HPDE6-E6E7 (cell line): Measurements from ENCODE around the gene LAMP1.
A peak's percentile ranks its signal among the peaks of the same experiment; 100 is the strongest.
"Not testable (repeated sequence)": the region's sequence is repeated elsewhere in the genome, so short reads cannot be mapped to it uniquely, and the experiment has no call there.

Source experiments
- DNase-seq: peaks from one replicate; pipeline ENCODE4 v3.0.0; 2011; ENCODE audit warnings: missing footprints; ENCODE audit errors: extremely low spot score

Gene LAMP1

DNA sequence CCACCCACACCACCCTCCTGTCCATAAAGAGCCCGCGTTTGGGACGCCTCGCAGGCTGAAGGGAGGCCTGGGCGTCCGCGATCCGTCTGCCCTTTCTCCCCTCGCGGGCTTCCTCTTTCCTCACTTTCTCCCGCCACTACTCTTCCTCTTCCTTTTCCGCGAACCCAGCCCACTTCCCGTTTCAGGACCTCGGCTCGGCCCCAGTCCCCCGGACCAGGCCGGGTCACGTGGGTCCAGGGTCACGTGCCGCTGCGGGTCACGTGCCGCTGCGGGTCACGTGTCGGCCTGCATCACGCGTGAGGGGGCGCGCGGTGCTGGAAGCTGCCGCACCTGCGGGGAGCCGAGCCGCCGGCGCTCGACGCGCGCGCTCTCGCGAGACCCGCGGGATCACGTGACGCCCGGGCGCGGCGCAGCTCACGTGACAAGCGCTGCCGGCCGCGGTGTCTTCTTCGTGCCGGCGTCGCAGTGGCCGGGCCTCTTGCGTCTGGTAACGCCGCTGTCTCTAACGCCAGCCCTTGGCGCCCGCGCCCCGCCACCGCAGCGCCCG lies at the start of gene LAMP1:
Gene LAMP1, plus strand, starts transcription at position 417 of the 547 bp plus-strand sequence. CDS start 196 bp downstream, outside the sequence.
- DNase-seq, result peak; percentile 91

- no peak for DNase-seq
Measured at GRCh38 chr13:113252516-113253095, 44.4 kb upstream of the LAMP1 start.

DNA sequence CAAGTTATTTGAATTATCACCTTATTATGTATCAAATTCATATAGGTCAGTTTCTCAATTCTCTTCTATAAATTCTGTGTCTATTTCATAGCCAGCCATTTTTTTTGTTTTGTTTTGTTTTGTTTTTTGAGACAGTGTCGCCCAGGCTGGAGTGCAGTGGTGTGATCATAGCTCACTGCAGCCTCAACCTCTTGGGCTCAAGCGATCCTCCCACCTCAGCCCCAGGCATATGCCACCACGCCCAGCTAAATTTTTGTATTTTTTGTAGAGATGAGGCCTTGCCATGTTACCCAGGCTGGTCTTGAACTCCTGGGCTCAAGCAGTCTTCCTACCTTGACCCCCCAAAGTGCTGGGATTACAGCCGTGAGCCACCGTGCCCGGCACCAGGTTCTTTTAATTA lies 39.1 kb upstream of the LAMP1 start:
- DNase-seq, result not testable (repeated sequence)

DNA sequence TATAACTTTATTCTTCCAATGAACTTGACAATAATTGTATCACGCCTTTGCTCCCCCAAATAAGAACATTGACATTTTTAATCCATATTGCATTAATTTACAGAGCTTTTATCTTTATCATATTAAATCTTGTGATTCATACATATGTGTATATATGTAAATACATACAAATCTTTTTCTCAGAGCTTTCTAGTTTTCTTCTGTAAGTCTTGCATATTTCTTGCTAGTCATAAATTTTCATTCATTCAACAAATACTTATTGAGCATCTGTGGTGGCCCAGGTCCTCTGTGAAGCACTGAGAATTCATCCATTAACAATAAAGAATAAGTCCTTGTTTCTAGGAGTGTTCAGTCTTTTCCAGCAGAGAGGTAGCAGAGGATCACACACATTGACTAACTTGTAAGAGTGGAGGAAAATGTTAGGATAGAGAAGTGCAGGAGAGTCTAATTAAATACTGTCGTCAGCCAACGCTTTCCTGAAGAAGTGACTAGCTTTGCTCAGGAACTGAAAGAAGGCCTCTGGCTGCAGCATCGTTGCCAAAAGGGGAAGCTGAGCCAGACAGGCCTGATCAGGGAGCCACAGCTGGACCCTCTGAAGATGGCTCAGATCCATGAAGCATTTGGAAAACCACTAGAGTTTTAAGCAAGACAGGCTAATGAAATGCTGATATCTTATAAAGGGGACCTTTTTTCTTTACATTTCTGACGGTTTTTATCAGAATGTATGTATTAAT lies 38.6 kb upstream of the LAMP1 start:
- no peak for DNase-seq

- DNase-seq, result no peak
Measured at GRCh38 chr13:113260996-113261395, 36.0 kb upstream of the LAMP1 start.

DNA sequence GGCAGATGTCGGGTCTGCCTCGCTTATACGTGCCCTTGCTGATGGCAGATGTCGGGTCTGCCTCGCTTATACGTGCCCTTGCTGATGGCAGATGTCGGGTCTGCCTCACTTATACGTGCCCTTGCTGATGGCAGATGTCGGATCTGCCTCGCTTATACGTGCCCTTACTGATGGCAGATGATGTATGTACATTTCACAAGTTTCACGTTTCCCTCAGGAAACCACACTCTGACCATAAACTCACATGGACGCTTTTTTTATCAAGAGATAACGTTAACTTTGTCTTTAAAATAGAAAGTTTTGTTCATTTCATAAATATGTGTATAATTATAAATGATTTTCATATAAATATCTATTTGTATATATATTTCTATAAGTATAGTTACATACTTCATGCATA lies 34.0 kb upstream of the LAMP1 start:
- DNase-seq, result not testable (repeated sequence)

GRCh38 chr13:113267642-113268405 lies 29.2 kb upstream of the LAMP1 start:
- DNase-seq, result no peak

DNA sequence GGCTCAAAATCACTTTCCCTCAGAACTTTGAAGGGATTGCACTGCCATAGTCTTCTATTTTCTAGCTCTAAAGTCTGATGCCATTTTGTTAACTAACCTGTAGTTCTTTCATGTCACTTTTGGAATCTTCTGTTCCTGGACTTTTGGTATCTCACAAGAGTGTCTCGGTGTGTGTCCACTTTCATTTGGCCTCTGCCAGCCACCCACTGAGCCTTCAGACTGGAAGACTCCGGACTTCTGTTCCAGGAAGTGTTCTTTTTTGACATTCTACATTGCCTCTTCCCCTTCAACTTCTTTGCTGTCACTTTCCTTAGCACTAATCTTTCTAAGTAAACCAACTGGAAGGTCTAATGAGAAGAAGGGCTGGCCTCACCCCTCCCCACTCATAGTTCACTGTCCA lies 25.0 kb upstream of the LAMP1 start:
- DNase-seq, result no peak

GRCh38 chr13:113272701-113273181 lies 24.3 kb upstream of the LAMP1 start:
- no peak for DNase-seq

DNA sequence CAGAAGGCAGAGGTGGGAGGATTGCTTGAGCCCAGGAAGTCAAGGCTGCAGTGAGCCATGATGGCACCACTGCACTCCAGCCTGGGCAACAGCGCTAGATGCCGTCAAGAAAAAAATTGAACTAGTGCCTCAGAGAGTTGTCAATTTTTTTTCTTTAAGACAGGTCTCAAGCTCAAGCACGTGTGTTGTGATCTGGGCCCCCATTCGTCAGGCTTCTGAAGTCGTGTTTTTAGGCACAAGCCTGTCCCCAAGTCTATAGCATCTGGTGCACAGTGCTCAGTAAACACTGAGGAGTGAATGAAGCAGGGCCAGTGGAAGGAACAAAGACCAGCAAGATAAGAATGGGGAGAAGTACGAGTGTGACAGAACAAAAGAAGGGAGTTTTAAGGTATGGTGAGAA lies 23.7 kb upstream of the LAMP1 start:
- DNase-seq, result no peak

DNA sequence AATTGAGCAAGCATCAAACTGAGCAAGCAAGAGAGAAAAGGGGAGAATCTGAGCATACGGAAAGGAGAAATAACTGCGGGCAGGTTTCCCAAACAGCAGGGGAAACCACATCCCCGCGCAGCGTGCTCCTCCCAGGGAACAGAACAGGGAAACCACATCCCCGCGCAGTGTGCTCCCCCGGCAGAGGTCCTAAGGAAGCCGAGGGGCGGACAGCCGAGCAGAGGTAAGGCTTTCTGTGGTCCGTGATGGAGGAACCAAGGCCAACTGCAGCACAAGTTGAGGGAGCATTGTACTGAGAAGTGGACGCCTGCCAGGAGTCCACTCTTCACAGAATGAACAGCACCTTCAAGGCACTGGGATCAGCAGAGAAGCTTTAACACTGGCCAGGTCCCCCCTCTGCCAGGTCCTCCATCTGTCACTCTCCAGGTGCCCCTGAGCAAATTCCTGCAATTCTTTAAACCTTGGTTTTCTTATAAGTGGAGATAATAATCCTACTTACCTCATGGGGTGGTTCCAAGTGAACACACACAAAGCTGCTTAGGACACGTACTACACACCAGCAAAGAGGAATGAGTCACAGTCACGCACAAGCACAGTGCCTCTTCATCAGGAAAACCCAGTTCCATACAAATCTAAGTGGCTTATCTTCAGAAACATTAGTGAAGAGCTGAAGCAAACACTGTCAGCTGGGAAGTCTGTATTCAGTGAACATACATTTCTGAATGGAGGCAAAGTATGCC lies 23.0 kb upstream of the LAMP1 start:
- DNase-seq, result no peak

DNA sequence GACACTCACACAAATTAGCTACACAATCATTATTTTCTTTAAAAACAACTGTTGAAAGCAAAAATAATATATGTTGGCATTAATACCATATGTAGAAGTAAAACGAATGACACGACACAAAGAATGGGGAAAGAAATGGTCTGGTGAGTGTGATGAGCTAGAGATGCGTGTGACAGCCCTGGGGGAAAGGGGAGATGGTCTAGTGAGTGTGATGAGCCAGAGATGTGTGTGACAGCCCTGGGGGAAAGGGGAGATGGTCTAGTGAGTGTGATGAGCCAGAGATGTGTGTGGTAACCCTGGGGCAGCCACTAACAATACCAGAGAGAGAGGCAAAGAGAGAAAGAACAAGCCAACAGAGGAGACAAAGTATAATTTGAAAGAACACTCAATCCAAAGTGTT lies 22.3 kb upstream of the LAMP1 start:
- no peak for DNase-seq

DNA sequence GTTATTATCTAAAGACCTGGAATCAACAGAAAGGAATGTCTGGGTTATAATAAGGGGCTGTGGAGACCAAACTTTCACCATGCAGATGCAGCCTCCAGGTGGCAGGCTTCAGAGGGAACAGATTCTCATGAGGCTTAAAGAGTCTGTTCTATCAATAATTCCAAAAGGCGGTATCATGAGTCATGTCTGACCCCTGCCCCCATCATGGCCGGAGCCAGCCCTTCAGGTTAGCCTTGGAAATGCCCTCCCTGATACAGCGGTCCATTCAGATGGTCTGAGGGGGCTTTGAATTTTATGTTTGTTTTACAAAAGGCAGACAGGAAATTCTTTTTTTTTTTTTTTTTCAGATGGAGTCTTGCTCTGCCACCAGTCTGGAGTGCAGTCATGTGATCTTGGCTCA lies 21.7 kb upstream of the LAMP1 start:
- peak; percentile 33 for DNase-seq

GRCh38 chr13:113280126-113280525 lies 16.9 kb upstream of the LAMP1 start:
- DNase-seq, result no peak

- DNase-seq, result no peak
Measured at GRCh38 chr13:113283904-113284303, 13.1 kb upstream of the LAMP1 start.

GRCh38 chr13:113288880-113289279 lies 8.2 kb upstream of the LAMP1 start:
- peak; percentile 70 for DNase-seq

- DNase-seq, result no peak
Measured at GRCh38 chr13:113291129-113291528, 5.9 kb upstream of the LAMP1 start.

DNA sequence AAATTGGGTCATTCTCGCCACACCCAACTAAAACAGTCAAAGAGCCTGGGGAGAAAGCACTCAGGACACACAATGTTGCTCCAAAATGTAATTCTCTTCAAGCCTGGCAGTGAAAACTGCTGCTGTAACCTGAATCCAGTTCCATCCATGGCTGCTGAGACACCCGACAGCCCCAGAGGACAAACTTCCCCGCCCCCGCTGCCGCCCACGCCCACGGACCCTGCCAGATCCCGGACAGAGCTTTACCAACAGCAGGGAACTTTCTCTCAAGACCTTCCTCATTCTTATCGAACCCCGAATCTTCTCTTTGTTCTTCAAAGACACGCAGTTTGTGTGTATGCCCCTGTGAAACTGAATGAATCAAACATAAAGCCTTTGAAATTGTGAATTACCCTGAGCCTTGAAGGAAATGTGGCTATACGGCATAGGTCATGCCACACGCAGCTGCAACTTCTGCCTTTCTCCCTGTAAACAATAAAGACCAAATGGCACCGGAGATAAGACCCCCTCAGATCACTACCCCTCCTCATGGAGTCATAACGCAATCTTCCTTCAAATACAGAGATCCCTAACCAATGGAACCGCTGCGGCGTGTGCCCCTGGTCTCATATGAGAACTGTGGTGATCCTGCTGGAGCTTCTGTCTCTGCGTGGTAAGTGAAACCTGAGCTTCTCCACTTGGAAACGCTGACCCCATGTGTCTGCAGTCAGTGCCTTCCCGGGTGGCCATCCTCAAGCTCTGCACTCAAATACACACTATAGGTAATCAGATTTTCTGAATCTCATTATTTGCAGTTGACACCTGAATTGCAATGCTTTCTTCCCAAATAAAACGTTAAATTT lies 4.8 kb upstream of the LAMP1 start:
- DNase-seq, result no peak

DNA sequence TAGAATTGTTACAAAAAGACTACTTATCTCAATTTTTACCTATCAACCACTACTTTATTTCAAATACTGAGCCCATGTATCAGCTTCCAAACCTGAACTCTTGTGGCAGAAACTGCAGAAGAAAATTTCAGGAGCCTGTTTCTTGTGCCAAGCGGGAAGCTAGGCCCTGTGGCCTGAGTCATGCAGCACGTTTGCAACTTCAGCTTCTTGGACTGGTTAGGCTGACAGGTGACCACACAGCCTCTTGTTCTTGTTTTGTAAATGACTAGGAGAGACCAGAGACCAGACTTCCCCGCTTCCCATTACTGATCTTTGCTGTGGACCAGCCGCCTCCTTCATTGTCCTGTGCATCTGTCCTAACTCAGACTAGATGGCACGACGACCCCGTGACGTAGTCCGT lies 3.4 kb upstream of the LAMP1 start:
- no peak for DNase-seq

DNA sequence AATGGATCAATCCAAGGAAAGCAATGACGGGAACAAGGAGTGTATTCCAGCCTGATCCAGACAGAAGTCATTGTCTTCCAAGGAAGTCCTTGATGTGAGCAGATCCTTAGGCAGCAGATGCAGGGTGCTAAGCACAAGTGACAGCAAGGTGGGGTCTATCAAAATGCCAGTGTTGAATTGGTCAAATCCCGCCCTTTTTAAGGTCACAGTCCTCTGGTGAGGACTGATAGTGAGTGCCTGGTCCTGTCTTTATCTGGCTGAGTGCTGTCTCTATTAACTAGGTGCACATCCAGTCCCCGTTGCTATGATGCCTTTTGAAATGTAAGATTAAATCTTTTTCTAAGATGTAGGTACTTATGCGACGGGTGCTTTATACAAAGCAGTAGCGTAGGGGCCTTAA lies 1.3 kb upstream of the LAMP1 start:
- DNase-seq, result no peak
